GM23248 (cell line): ENCODE data around the gene CNTN1.

Experiments used
- EZH2 ChIP-seq: fragments of 200-600 bp; sonication (generic); IDR thresholded peaks from 2 replicates; pipeline ENCODE4 v1.6.1; 2018; ENCODE audit warnings: antibody characterized with exemption, mild to moderate bottlenecking; ENCODE audit not compliant: insufficient read depth, poor library complexity, severe bottlenecking
- EZH2phosphoT487 ChIP-seq: fragments of 200-600 bp; sonication (generic); IDR thresholded peaks from 2 replicates; pipeline ENCODE4 v1.6.1; 2018; ENCODE audit warnings: antibody characterized with exemption, moderate library complexity, mild to moderate bottlenecking, low read depth; ENCODE audit not compliant: insufficient read depth

DNA sequence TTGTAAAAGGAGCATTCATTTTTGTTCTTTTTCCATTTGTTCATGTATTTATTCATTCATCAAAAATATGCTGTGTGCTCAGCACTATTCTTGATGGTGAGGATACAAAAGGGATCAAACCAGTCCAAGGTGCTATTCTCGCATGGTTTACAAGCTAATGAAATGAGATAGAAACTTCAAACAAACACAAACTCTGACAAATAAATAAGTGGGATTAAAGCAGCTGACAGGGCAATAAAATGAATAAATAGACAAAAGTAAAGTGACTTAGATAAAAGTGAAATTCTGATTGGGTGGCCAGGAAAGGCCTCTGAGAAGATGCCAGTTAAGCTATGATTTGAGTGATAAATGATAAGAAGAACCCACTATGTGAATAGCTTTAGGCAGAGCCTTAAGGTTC, 333.9 kb downstream of the CNTN1 start:
- TF ChIP-seq EZH2 (no peak), EZH2phosphoT487 (no peak)
